Brain microvascular endothelial cell (primary cell): ENCODE data around the gene ERBIN.
"Not testable (repeated sequence)": the region's sequence is repeated elsewhere in the genome, so short reads cannot be mapped to it uniquely, and the experiment has no call there.

Experiments
- DNase-seq: peaks from one replicate; pipeline ENCODE4 v3.0.0-alpha.2; 2020
- H3K27ac ChIP-seq: fragments of 250-450 bp; sonication (Bioruptor Pico); 2 replicates; pipeline ENCODE4 v1.5.1; 2020; ENCODE audit warnings: mild to moderate bottlenecking, moderate library complexity
- H3K27me3 ChIP-seq: fragments of 250-450 bp; sonication (Bioruptor Pico); replicated peaks from 2 replicates; pipeline ENCODE4 v1.5.1; 2020; ENCODE audit warnings: mild to moderate bottlenecking
- H3K36me3 ChIP-seq: fragments of 250-450 bp; sonication (Bioruptor Pico); replicated peaks from 2 replicates; pipeline ENCODE4 v1.5.1; 2020; ENCODE audit warnings: mild to moderate bottlenecking
- H3K4me3 ChIP-seq: 2 replicates; pipeline ENCODE4 v1.5.1; 2011; ENCODE audit warnings: low read depth, mild to moderate bottlenecking, control low read depth, low read length, moderate library complexity
- CTCF ChIP-seq: IDR thresholded peaks from 2 replicates; pipeline ENCODE4 v1.5.1; 2011; ENCODE audit warnings: low read depth, mild to moderate bottlenecking, moderate library complexity, low read length, control low read depth, inconsistent platforms; ENCODE audit errors: missing control alignments
- in situ Hi-C: cut with HindIII; loops from 2 replicates; pipeline ENCODE4 v1.10.0; 2017; ENCODE audit warnings: low sequenced_read_pairs, low pct_ligation_motif_present

ERBIN gene

DNA sequence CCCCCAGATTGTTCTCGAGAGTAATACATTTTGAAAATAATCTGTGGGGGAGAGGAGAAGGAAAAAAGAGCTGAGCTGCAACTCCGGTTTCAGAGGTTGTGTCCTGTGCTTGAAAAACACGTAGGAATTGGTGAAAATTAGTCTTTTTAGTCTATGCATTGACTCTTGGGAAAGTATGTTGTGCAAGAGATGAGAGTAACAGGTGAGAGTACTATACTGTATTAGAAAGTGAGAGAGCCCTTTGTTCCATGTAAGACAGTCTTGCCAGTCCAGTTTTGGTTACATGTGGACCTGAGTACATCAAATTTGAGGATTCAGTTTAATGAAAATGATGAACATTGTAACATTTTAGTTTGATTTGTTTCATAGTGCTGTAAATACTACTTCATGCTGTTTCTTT lies 27.8 kb downstream of the ERBIN start:
- no peaks in the 10 kb centered on the region for H3K36me3 ChIP-seq
- no peak overlapping the region for H3K4me3 ChIP-seq
- TF ChIP-seq CTCF = no peak
- no peaks in the 10 kb centered on the region for H3K27me3 ChIP-seq
- no peak for DNase-seq
- in situ Hi-C loops = no loop called here
- no peak overlapping the region for H3K27ac ChIP-seq

- Histone ChIP-seq H3K27me3 (no peaks in the 10 kb centered on the region), H3K4me3 (no peak overlapping the region), H3K36me3 (no peaks in the 10 kb centered on the region), H3K27ac (no peak overlapping the region)
- in situ Hi-C loops = no loop called here
- no peak for DNase-seq
- TF ChIP-seq CTCF = no peak
These were observed 29.4 kb downstream of the ERBIN start for GRCh38 chr5:65955746-65956145.

DNA sequence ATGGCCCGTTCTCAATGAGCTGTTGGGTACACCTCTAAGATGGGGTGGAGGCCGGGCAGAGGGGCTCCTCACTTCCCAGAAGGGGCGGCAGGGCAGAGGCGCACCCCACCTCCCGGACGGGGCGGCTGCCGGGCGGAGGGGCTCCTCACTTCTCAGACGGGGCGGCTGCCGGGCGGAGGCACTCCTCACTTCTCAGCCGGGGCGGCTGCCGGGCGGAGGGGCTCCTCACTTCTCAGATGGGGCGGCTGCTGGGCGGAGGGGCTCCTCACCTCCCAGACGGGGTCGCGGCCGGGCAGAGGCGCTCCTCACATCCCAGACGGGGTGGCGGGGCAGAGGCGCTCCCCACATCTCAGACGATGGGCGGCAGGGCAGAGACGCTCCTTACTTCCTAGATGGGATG lies 31.3 kb downstream of the ERBIN start:
- H3K27me3 ChIP-seq, H3K27ac ChIP-seq, DNase-seq, H3K4me3 ChIP-seq, H3K36me3 ChIP-seq, in situ Hi-C loops: not testable (repeated sequence)

GRCh38 chr5:65961633-65962032 lies 35.3 kb downstream of the ERBIN start:
- in situ Hi-C loops = no loop called here
- Histone ChIP-seq H3K4me3 (no peak overlapping the region), H3K36me3 (no peaks in the 10 kb centered on the region), H3K27ac (no peak overlapping the region), H3K27me3 (no peaks in the 10 kb centered on the region)
- peak; percentile 38 for DNase-seq
- TF ChIP-seq CTCF = no peak

- in situ Hi-C loops = no loop called here
- Histone ChIP-seq H3K27me3 (no peaks in the 10 kb centered on the region), H3K36me3 (no peaks in the 10 kb centered on the region), H3K27ac (no peak overlapping the region), H3K4me3 (no peak overlapping the region)
- no peak for DNase-seq
- TF ChIP-seq CTCF = no peak
These were observed 41.1 kb downstream of the ERBIN start for GRCh38 chr5:65967288-65968066.

DNA sequence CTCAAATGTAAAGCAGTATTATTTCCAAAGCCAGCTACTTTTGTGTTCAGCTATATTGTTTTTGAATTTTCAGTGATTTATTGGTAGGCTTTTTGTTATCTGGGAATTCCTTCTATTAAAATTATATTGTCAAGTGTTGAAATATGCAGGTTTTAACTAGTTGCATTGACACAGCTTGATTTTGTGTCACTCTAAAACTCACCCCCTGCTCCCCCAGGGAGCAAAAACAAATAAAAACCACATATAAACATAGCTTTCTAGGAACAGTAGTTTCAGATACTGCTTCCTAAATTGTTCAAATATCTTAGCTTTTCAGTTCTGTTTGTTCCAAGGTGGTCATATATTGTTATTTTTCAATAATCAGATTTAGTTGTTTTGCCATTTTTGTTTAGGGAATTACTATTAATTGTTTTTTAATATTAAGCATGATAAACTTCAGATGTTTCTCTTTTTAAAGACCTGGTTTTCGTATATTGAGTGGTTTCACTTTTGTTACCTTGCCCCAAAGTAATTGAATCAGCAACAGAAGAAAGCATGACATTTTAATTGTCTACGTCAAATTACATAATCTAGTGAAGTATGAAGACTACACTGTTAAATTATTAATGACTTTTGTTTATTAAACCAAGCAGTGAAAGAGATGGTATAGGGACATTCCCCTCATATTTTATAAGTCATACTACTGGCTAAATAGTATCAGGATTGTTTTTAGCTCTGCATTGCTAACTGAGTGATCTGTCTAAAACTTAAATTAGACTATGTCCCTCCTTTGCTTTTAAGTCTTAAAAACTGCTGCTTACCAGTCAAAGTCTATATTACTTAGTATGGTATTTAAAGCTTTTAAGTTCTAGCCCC lies 43.4 kb downstream of the ERBIN start:
- Histone ChIP-seq H3K27ac (no peak overlapping the region), H3K4me3 (no peak overlapping the region), H3K27me3 (no peaks in the 10 kb centered on the region), H3K36me3 (no peaks in the 10 kb centered on the region)
- no peak for DNase-seq
- in situ Hi-C loops = no loop called here
- no peak for TF ChIP-seq CTCF
